ENCODE data around the gene HYCC1. TPM values are rescaled to one million over a fixed set of nuclear protein-coding genes. Genes with fewer than 3 reads are reported as not detected.

The HYCC1 gene
- total RNA-seq, 4 donors from 2014 or later, result 8.3 to 22.6 (median 12.7) TPM

- Histone ChIP-seq H3K9me3 (no peaks in the 10 kb centered on the region), H3K4me1 (no peaks in the 10 kb centered on the region), H3K4me3 (no peak overlapping the region), H3K36me3 (no peaks in the 10 kb centered on the region), H3K27me3 (no peaks in the 10 kb centered on the region), H3K27ac (no peak overlapping the region)
- DNase-seq (ENCODE audit: low spot score in 2 of 2), result no peak
- WGBS, result 96% methylated on average over 1 of the region's 1 CpG
- TF ChIP-seq POLR2AphosphoS5 (IDR thresholded peaks at IDR 0.05), result no peak
- no peak for TF ChIP-seq CTCF (IDR thresholded peaks at IDR 0.05)
- TF ChIP-seq POLR2A (IDR thresholded peaks at IDR 0.05), result no peak
- no peak for TF ChIP-seq EP300 (IDR thresholded peaks at IDR 0.05)
Observed at GRCh38 chr7:23027261-23027660, 13.3 kb upstream of the HYCC1 start.

- H3K27me3 ChIP-seq, result no peaks in the 10 kb centered on the region
- WGBS, result 72% methylated on average over 4 of the region's 4 CpGs
- H3K4me1 ChIP-seq, result peaks cover 4% of the 10 kb centered on the region
- DNase-seq (ENCODE audit: low spot score in 2 of 2), result no peak
- TF ChIP-seq CTCF (IDR thresholded peaks at IDR 0.05) (no peak), POLR2A (IDR thresholded peaks at IDR 0.05) (no peak), POLR2AphosphoS5 (IDR thresholded peaks at IDR 0.05) (no peak), EP300 (IDR thresholded peaks at IDR 0.05) (no peak)
- no peaks in the 10 kb centered on the region for H3K9me3 ChIP-seq
- no peak overlapping the region for H3K27ac ChIP-seq
- no peaks in the 10 kb centered on the region for H3K36me3 ChIP-seq
- no peak overlapping the region for H3K4me3 ChIP-seq
Observed at GRCh38 chr7:23026164-23026563, 12.2 kb upstream of the HYCC1 start.

GRCh38 chr7:23024454-23024853 lies 10.5 kb upstream of the HYCC1 start:
- no peak for DNase-seq (ENCODE audit: low spot score in 2 of 2)
- TF ChIP-seq POLR2A (IDR thresholded peaks at IDR 0.05) (no peak), CTCF (IDR thresholded peaks at IDR 0.05) (no peak), POLR2AphosphoS5 (IDR thresholded peaks at IDR 0.05) (no peak), EP300 (IDR thresholded peaks at IDR 0.05) (no peak)
- Histone ChIP-seq H3K9me3 (no peaks in the 10 kb centered on the region), H3K27ac (no peak overlapping the region), H3K4me3 (no peak overlapping the region), H3K27me3 (no peaks in the 10 kb centered on the region), H3K36me3 (no peaks in the 10 kb centered on the region), H3K4me1 (peaks cover 15% of the 10 kb centered on the region)
- WGBS, result 86% methylated on average over 2 of the region's 2 CpGs

- DNase-seq (ENCODE audit: low spot score in 2 of 2), result no peak
- TF ChIP-seq EP300 (IDR thresholded peaks at IDR 0.05) (no peak), POLR2AphosphoS5 (IDR thresholded peaks at IDR 0.05) (no peak), POLR2A (IDR thresholded peaks at IDR 0.05) (no peak), CTCF (IDR thresholded peaks at IDR 0.05) (no peak)
- WGBS, result 94% methylated on average over 2 of the region's 2 CpGs
- Histone ChIP-seq H3K36me3 (no peaks in the 10 kb centered on the region), H3K27me3 (no peaks in the 10 kb centered on the region), H3K4me1 (peaks cover 15% of the 10 kb centered on the region), H3K9me3 (no peaks in the 10 kb centered on the region), H3K4me3 (no peak overlapping the region), H3K27ac (no peak overlapping the region)
Observed at GRCh38 chr7:23022851-23023250, 8.9 kb upstream of the HYCC1 start.

GRCh38 chr7:23022258-23022769 lies 8.4 kb upstream of the HYCC1 start:
- peaks cover 15% of the 10 kb centered on the region for H3K4me1 ChIP-seq
- no peaks in the 10 kb centered on the region for H3K27me3 ChIP-seq
- WGBS, result 45% methylated on average over 7 of the region's 7 CpGs
- no peaks in the 10 kb centered on the region for H3K9me3 ChIP-seq
- TF ChIP-seq CTCF (IDR thresholded peaks at IDR 0.05) (no peak), POLR2AphosphoS5 (IDR thresholded peaks at IDR 0.05) (peak in 1 of 3 donors; percentile 6)
- no peak for DNase-seq (ENCODE audit: low spot score in 2 of 2)
- H3K36me3 ChIP-seq, result no peaks in the 10 kb centered on the region
- H3K4me3 ChIP-seq, result no peak overlapping the region
- H3K27ac ChIP-seq, result peak overlapping the region; percentile 81

Data from suprapubic skin (tissue), 4 donors.